Caco-2 (cell line): ENCODE measurements around the gene ZNF335. TPM values are rescaled to one million over a fixed set of nuclear protein-coding genes. Genes with fewer than 3 reads are reported as not detected.

Experiments used
- BruUV-seq: library from RNA; stranded (reverse); fragments of 400-500 nt; replicated peaks from 2 replicates; lab custom pipeline; 2021; lab: Mats Ljungman, UMichigan
- CTCF ChIA-PET: fragments of 300-600 bp; sonication (Branson Sonifier 250); formaldehyde crosslinking; loops from one replicate; lab custom pipeline; 2022; ENCODE audit warnings: antibody characterized with exemption; lab: Charles Lee
- POLR2A ChIA-PET: fragments of 300-600 bp; sonication (Branson Sonifier 250); formaldehyde crosslinking; loops from one replicate; lab custom pipeline; 2022; ENCODE audit warnings: antibody characterized with exemption; lab: Charles Lee
- DNase-seq, 2 experiments: peaks; one replicate each; pipeline versions ENCODE4 v3.0.0 to v3.0.0-alpha.2; 2020 to 2022
- H3K27me3 ChIP-seq: replicated peaks from 2 replicates; pipeline ENCODE4 v1.6.0; 2011; ENCODE audit warnings: low read length; ENCODE audit not compliant: control insufficient read depth, insufficient read depth
- H3K36me3 ChIP-seq: 2 replicates; pipeline ENCODE4 v1.5.1; 2011; ENCODE audit warnings: low read length; ENCODE audit not compliant: control insufficient read depth, insufficient read depth
- H3K4me1 ChIP-seq: fragments of 250-450 bp; sonication (Bioruptor Pico); 2 replicates; pipeline ENCODE4 v1.5.1; 2020; ENCODE audit warnings: mild to moderate bottlenecking
- H3K4me3 ChIP-seq: 2 replicates; pipeline ENCODE4 v1.5.1; 2011; ENCODE audit warnings: low read depth, mild to moderate bottlenecking, control low read depth, low read length
- H3K9me3 ChIP-seq: fragments of 250-450 bp; sonication (Bioruptor Pico); 2 replicates; pipeline ENCODE4 v1.5.1; 2020; ENCODE audit warnings: mild to moderate bottlenecking, moderate library complexity
- H3K27ac Mint-ChIP-seq: one replicate; pipeline ENCODE4 v1.8.0; 2022; ENCODE audit warnings: mixed read lengths; ENCODE audit not compliant: unreplicated experiment
- H3K27me3 Mint-ChIP-seq: one replicate; pipeline ENCODE4 v1.8.0; 2022; ENCODE audit warnings: mixed read lengths; ENCODE audit not compliant: insufficient read depth, unreplicated experiment
- H3K36me3 Mint-ChIP-seq: one replicate; pipeline ENCODE4 v1.8.0; 2022; ENCODE audit warnings: mild to moderate bottlenecking, mixed read lengths; ENCODE audit not compliant: insufficient read depth, unreplicated experiment
- H3K4me1 Mint-ChIP-seq: one replicate; pipeline ENCODE4 v1.8.0; 2022; ENCODE audit warnings: low read depth, mixed read lengths; ENCODE audit not compliant: unreplicated experiment
- H3K4me3 Mint-ChIP-seq: one replicate; pipeline ENCODE4 v1.8.0; 2022; ENCODE audit warnings: mild to moderate bottlenecking, moderate library complexity, mixed read lengths; ENCODE audit not compliant: unreplicated experiment
- H3K9me3 Mint-ChIP-seq: one replicate; pipeline ENCODE4 v1.8.0; 2022; ENCODE audit warnings: mixed read lengths; ENCODE audit not compliant: unreplicated experiment
- intact Hi-C: fragments of 100-400 bp; cut with micrococcal nuclease; formaldehyde crosslinking; loops from one replicate; pipeline ENCODE4 v1.10.0; 2022; ENCODE audit not compliant: unreplicated experiment
- total RNA-seq: library from RNA; stranded (reverse); gene quantifications from 2 replicates; pipeline ENCODE4 v1.2.3, GENCODE V29; 2022
- TF ChIP-seq, protein P1 (sequence below), 2 experiments: fragments of 200-600 bp in 1 of 2; IDR thresholded peaks; 1 replicate in 1 of 2; 2 replicates in 1 of 2; pipeline versions ENCODE4 v1.5.1 to v1.8.0; 2011 to 2022; ENCODE audit warnings: antibody characterized with exemption in 1 of 2, control low read depth in 1 of 2, inconsistent platforms in 1 of 2, low read depth in 1 of 2, low read length in 1 of 2, mild to moderate bottlenecking in 1 of 2, moderate library complexity in 1 of 2; ENCODE audit not compliant: insufficient read depth in 1 of 2, severe bottlenecking in 1 of 2, unreplicated experiment in 1 of 2

Gene ZNF335
- total RNA-seq, 1 experiment from 2014 or later = 35.1 TPM

DNA sequence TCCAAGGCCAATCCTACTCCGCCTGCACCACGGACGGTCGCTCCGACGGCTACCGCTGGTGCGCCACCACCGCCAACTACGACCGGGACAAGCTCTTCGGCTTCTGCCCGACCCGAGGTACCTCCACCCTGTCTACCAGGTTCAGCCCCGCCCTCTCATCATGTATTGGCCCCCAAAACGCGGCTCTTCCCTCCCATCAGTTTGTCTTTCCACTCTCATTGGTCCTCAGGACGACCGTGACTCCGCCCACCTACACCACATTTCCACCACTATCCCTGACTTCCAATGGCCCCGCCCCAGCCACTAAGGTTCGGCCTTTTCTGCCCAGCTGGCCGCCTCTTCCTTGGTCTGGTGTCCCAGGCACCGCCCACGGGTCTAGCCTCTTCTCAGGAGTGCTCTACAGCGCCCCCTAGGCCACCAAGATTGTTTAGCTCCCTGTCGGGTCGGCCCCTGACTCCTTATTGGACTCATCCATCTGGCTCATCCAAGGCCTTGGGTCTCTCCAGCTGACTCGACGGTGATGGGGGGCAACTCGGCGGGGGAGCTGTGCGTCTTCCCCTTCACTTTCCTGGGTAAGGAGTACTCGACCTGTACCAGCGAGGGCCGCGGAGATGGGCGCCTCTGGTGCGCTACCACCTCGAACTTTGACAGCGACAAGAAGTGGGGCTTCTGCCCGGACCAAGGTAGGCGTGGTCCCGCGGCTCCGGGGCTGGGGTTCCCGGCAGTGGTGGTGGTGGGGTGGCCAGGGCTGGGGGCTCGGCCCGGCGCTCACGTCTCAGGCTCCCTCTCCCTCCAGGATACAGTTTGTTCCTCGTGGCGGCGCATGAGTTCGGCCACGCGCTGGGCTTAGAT, 39.9 kb upstream of the ZNF335 start:
- H3K4me1 ChIP-seq = peaks cover 8% of the 10 kb centered on the region
- no peaks in the 10 kb centered on the region; the same call in 1 of the 2 replicates for H3K27me3 ChIP-seq
- intact Hi-C loops = loop anchor here (5.0 to 10.0 kb wide), 2 partner anchors 40 to 343 kb away; partner anchors contain the start of gene ZNF335
- H3K36me3 Mint-ChIP-seq = peaks cover 4% of the 10 kb centered on the region
- H3K27ac Mint-ChIP-seq = no peak overlapping the region
- H3K4me3 Mint-ChIP-seq = no peak overlapping the region
- peaks cover 6% of the 10 kb centered on the region for H3K4me1 Mint-ChIP-seq
- H3K9me3 Mint-ChIP-seq = peaks cover 9% of the 10 kb centered on the region
- H3K4me3 ChIP-seq = no peak overlapping the region
- ChIA-PET CTCF (interaction anchor here (1.1 to 2.8 kb wide), 4 partner anchors 11 to 41 kb away, joined by 4 to 14 read pairs (median 9); no protein-coding TSS in a partner anchor), POLR2A (no interaction called here)
- no peaks in the 10 kb centered on the region for H3K9me3 ChIP-seq
- BruUV-seq = no TSS peak
- H3K27me3 Mint-ChIP-seq = peaks cover 38% of the 10 kb centered on the region
- peak; percentile 61 to 80 for DNase-seq
- H3K36me3 ChIP-seq = no peaks in the 10 kb centered on the region
- TF ChIP-seq, protein P1, sequence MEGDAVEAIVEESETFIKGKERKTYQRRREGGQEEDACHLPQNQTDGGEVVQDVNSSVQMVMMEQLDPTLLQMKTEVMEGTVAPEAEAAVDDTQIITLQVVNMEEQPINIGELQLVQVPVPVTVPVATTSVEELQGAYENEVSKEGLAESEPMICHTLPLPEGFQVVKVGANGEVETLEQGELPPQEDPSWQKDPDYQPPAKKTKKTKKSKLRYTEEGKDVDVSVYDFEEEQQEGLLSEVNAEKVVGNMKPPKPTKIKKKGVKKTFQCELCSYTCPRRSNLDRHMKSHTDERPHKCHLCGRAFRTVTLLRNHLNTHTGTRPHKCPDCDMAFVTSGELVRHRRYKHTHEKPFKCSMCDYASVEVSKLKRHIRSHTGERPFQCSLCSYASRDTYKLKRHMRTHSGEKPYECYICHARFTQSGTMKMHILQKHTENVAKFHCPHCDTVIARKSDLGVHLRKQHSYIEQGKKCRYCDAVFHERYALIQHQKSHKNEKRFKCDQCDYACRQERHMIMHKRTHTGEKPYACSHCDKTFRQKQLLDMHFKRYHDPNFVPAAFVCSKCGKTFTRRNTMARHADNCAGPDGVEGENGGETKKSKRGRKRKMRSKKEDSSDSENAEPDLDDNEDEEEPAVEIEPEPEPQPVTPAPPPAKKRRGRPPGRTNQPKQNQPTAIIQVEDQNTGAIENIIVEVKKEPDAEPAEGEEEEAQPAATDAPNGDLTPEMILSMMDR (IDR thresholded peaks at IDR 0.05; ENCODE audit: insufficient read depth in 1 of 2, low read depth in 1 of 2, low read length in 1 of 2, severe bottlenecking in 1 of 2, unreplicated experiment in 1 of 2) = peak in 1 of 2 experiments; percentile 64

DNA sequence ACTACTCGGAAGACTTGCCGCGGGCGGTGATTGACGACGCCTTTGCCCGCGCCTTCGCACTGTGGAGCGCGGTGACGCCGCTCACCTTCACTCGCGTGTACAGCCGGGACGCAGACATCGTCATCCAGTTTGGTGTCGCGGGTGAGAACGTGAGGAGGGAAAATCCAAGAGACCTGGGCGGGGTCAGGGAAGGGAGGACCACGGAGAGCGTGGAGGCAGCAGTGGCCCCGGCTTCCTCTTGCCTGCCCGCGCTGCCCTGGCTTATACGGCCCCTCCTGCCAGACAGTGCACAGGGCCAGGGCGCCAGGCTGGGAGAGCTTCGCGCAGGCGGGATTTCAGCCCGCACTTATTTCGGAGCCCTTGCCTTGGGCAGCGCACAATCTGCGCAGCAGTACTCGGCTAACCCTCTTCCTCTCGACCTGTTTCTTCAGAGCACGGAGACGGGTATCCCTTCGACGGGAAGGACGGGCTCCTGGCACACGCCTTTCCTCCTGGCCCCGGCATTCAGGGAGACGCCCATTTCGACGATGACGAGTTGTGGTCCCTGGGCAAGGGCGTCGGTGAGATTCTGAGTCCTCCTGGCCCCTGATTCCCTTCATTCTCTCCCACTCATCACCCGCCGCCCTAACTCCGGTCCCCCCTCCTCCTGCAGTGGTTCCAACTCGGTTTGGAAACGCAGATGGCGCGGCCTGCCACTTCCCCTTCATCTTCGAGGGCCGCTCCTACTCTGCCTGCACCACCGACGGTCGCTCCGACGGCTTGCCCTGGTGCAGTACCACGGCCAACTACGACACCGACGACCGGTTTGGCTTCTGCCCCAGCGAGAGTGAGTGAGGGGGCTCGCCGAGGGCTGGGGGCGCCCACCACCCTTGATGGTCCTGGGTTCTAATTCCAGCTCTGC, 38.7 kb upstream of the ZNF335 start:
- TF ChIP-seq, protein P1 (IDR thresholded peaks at IDR 0.05; ENCODE audit: insufficient read depth in 1 of 2, low read depth in 1 of 2, low read length in 1 of 2, severe bottlenecking in 1 of 2, unreplicated experiment in 1 of 2) = no peak
- BruUV-seq = no TSS peak
- Histone ChIP-seq H3K4me3 (no peak overlapping the region), H3K4me1 (peaks cover 8% of the 10 kb centered on the region), H3K27me3 (no peaks in the 10 kb centered on the region; the same call in 1 of the 2 replicates), H3K36me3 (no peaks in the 10 kb centered on the region), H3K9me3 (no peaks in the 10 kb centered on the region)
- peaks cover 9% of the 10 kb centered on the region for H3K9me3 Mint-ChIP-seq
- ChIA-PET POLR2A (no interaction called here), CTCF (no interaction called here)
- H3K27ac Mint-ChIP-seq = no peak overlapping the region
- DNase-seq = no peak
- no peak overlapping the region for H3K4me3 Mint-ChIP-seq
- peaks cover 6% of the 10 kb centered on the region for H3K4me1 Mint-ChIP-seq
- H3K27me3 Mint-ChIP-seq = peaks cover 43% of the 10 kb centered on the region
- H3K36me3 Mint-ChIP-seq = peaks cover 4% of the 10 kb centered on the region
- intact Hi-C loops = loop anchor here (5.0 to 10.0 kb wide), 2 partner anchors 38 to 344 kb away; partner anchors contain the start of gene ZNF335

GRCh38 chr20:46009816-46010215, 37.8 kb upstream of the ZNF335 start:
- ChIA-PET CTCF (interaction anchor here (0.5 to 0.6 kb wide), 2 partner anchors 79 to 114 kb away, joined by 3 to 4 read pairs; no protein-coding TSS in a partner anchor), POLR2A (no interaction called here)
- no TSS peak for BruUV-seq
- no peak overlapping the region for H3K4me3 ChIP-seq
- peaks cover 8% of the 10 kb centered on the region for H3K4me1 ChIP-seq
- H3K27ac Mint-ChIP-seq = no peak overlapping the region
- H3K27me3 Mint-ChIP-seq = peaks cover 43% of the 10 kb centered on the region
- intact Hi-C loops = loop anchor here (5.0 to 10.0 kb wide), 2 partner anchors 38 to 345 kb away; partner anchors contain the start of gene ZNF335
- H3K4me1 Mint-ChIP-seq = peaks cover 6% of the 10 kb centered on the region
- peaks cover 4% of the 10 kb centered on the region for H3K36me3 Mint-ChIP-seq
- no peaks in the 10 kb centered on the region for H3K9me3 ChIP-seq
- H3K27me3 ChIP-seq = no peaks in the 10 kb centered on the region; the same call in 1 of the 2 replicates
- H3K4me3 Mint-ChIP-seq = no peak overlapping the region
- DNase-seq = no peak
- H3K9me3 Mint-ChIP-seq = peaks cover 9% of the 10 kb centered on the region
- TF ChIP-seq, protein P1 (IDR thresholded peaks at IDR 0.05; ENCODE audit: insufficient read depth in 1 of 2, low read depth in 1 of 2, low read length in 1 of 2, severe bottlenecking in 1 of 2, unreplicated experiment in 1 of 2) = no peak
- no peaks in the 10 kb centered on the region for H3K36me3 ChIP-seq
